ENCODE results near the gene ZSWIM6.

Gene ZSWIM6

DNA sequence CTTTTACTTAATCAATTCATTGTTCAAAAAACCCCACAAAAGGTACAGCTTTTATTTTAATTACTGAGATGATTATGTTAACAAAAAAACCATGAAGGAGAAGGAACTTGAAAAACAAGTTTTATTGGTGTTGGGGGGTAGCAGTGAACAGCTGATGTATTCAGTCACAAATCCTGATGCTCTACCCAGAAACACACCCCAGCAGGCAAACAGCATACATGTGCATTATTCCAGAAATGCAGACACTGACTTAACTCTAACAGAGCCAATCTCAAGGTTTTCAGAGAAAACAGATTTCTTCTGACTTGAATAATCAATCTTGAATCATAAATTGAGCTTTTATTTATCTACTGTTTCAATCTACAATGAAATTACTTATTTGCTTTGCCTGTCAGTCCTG lies 175.2 kb downstream of the ZSWIM6 start:
- TF ChIP-seq, protein P1, sequence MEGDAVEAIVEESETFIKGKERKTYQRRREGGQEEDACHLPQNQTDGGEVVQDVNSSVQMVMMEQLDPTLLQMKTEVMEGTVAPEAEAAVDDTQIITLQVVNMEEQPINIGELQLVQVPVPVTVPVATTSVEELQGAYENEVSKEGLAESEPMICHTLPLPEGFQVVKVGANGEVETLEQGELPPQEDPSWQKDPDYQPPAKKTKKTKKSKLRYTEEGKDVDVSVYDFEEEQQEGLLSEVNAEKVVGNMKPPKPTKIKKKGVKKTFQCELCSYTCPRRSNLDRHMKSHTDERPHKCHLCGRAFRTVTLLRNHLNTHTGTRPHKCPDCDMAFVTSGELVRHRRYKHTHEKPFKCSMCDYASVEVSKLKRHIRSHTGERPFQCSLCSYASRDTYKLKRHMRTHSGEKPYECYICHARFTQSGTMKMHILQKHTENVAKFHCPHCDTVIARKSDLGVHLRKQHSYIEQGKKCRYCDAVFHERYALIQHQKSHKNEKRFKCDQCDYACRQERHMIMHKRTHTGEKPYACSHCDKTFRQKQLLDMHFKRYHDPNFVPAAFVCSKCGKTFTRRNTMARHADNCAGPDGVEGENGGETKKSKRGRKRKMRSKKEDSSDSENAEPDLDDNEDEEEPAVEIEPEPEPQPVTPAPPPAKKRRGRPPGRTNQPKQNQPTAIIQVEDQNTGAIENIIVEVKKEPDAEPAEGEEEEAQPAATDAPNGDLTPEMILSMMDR (IDR thresholded peaks at IDR 0.05; ENCODE audit: insufficient read depth, low read length, poor library complexity, severe bottlenecking), result no peak
- no peak for TF ChIP-seq EZH2phosphoT487 (conservative IDR thresholded peaks at IDR 0.05; ENCODE audit: low read length)

DNA sequence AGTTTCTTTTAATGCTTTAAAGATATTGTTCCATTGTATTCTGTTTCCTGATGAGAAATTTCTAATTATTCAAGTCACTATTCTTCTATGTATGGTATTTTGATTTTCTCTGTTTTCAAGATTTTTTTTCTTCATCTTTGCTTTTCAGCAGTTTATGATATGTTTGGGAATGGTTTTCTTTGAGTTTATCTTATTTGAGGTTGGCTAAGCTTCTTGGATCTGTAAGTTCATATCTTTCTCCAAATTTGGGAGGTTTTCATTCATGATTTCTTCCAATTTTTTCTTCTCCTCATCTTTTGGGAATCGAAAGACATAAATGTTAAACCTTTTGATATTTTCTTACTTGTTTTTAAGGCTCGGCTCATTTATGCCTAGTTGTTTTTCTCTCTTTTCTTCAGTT lies 184.9 kb downstream of the ZSWIM6 start:
- Histone ChIP-seq H3K4me2 (ENCODE audit: low read depth, low read length, poor library complexity, severe bottlenecking) (no peak overlapping the region), H3K79me2 (ENCODE audit: insufficient read depth, low read length) (no peaks in the 10 kb centered on the region)
- TF ChIP-seq, protein P1 (IDR thresholded peaks at IDR 0.05; ENCODE audit: insufficient read depth, low read length, poor library complexity, severe bottlenecking), result no peak
- TF ChIP-seq EZH2phosphoT487 (conservative IDR thresholded peaks at IDR 0.05; ENCODE audit: low read length), result no peak

More for the DNA sequence above, 175.2 kb downstream of the ZSWIM6 start:
- H3K4me3 ChIP-seq (ENCODE audit: insufficient read depth, low read length, poor library complexity, severe bottlenecking), result no peak overlapping the region
- H3F3A ChIP-seq (ENCODE audit: insufficient read depth), result no peaks in the 10 kb centered on the region
- H3K27me3 ChIP-seq (ENCODE audit: low read length), result no peaks in the 10 kb centered on the region
- H3K79me2 ChIP-seq (ENCODE audit: insufficient read depth, low read length), result no peaks in the 10 kb centered on the region
- H3K9ac ChIP-seq (ENCODE audit: low read length), result no peak overlapping the region
- H3K4me2 ChIP-seq (ENCODE audit: low read depth, low read length, poor library complexity, severe bottlenecking), result no peak overlapping the region
- H2AFZ ChIP-seq (ENCODE audit: low read depth, low read length, severe bottlenecking), result no peak overlapping the region
- no peaks in the 10 kb centered on the region for H3K9me2 ChIP-seq (replicated peaks; ENCODE audit: insufficient read depth, low read length)
- H4K20me1 ChIP-seq (ENCODE audit: low read depth, low read length), result no peaks in the 10 kb centered on the region
- no peaks in the 10 kb centered on the region for H3K36me3 ChIP-seq (ENCODE audit: low read length)
- H3K27ac ChIP-seq (ENCODE audit: low read depth, low read length), result no peak overlapping the region
- H3K9me3 ChIP-seq (ENCODE audit: insufficient read depth, low read length), result no peaks in the 10 kb centered on the region

DNA sequence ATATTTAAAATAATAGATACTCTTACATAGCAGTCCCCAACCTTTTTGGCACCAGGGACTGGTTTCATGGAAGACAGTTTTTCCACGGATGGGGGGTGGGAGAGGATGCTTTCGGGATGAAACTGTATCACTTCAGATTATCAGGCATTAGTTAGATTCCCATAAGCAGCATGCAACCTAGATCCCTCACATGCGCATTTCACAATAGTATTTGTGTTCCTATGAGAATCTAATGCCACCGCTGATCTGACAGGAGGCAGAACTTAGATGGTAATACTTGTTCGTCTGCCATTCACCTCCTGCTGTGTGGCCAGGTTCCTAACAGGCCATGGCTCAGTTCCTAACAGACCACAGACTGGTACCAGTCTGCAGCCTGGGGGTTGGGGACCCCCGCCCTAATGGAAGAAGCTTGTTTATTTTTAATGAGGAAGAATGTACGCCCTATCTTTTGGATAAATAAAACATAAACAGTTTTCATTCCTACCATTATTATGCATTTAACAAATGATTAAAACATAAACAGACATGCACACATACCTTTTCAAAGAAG lies 187.7 kb downstream of the ZSWIM6 start:
- Histone ChIP-seq H3K36me3 (ENCODE audit: low read length) (no peaks in the 10 kb centered on the region), H3K9me2 (replicated peaks; ENCODE audit: insufficient read depth, low read length) (no peaks in the 10 kb centered on the region), H3K79me2 (ENCODE audit: insufficient read depth, low read length) (no peaks in the 10 kb centered on the region), H4K20me1 (ENCODE audit: low read depth, low read length) (no peaks in the 10 kb centered on the region), H3K9me3 (ENCODE audit: insufficient read depth, low read length) (no peaks in the 10 kb centered on the region), H3K27ac (ENCODE audit: low read depth, low read length) (no peak overlapping the region), H3K9ac (ENCODE audit: low read length) (no peak overlapping the region), H3F3A (ENCODE audit: insufficient read depth) (no peaks in the 10 kb centered on the region), H3K4me2 (ENCODE audit: low read depth, low read length, poor library complexity, severe bottlenecking) (no peak overlapping the region), H3K4me3 (ENCODE audit: insufficient read depth, low read length, poor library complexity, severe bottlenecking) (no peak overlapping the region), H2AFZ (ENCODE audit: low read depth, low read length, severe bottlenecking) (no peak overlapping the region), H3K27me3 (ENCODE audit: low read length) (no peaks in the 10 kb centered on the region)
- TF ChIP-seq, protein P1 (IDR thresholded peaks at IDR 0.05; ENCODE audit: insufficient read depth, low read length, poor library complexity, severe bottlenecking), result no peak
- no peak for TF ChIP-seq EZH2phosphoT487 (conservative IDR thresholded peaks at IDR 0.05; ENCODE audit: low read length)

More for the DNA sequence above, 184.9 kb downstream of the ZSWIM6 start:
- no peak overlapping the region for H2AFZ ChIP-seq (ENCODE audit: low read depth, low read length, severe bottlenecking)
- H3K9me2 ChIP-seq (replicated peaks; ENCODE audit: insufficient read depth, low read length), result no peaks in the 10 kb centered on the region
- H4K20me1 ChIP-seq (ENCODE audit: low read depth, low read length), result no peaks in the 10 kb centered on the region
- no peaks in the 10 kb centered on the region for H3K36me3 ChIP-seq (ENCODE audit: low read length)
- H3K27ac ChIP-seq (ENCODE audit: low read depth, low read length), result no peak overlapping the region
- H3F3A ChIP-seq (ENCODE audit: insufficient read depth), result no peaks in the 10 kb centered on the region
- H3K27me3 ChIP-seq (ENCODE audit: low read length), result no peaks in the 10 kb centered on the region
- H3K4me3 ChIP-seq (ENCODE audit: insufficient read depth, low read length, poor library complexity, severe bottlenecking), result no peak overlapping the region
- no peak overlapping the region for H3K9ac ChIP-seq (ENCODE audit: low read length)
- no peaks in the 10 kb centered on the region for H3K9me3 ChIP-seq (ENCODE audit: insufficient read depth, low read length)
